H9 (cell line): ENCODE data around the gene VWA1. TPM values are rescaled to one million over a fixed set of nuclear protein-coding genes. Genes with fewer than 3 reads are reported as not detected.

Source experiments
- DNase-seq: peaks from one replicate; pipeline ENCODE4 v3.0.0-alpha.2; 2017
- H2AFZ ChIP-seq: one replicate; pipeline ENCODE4 v1.6.1; 2013; ENCODE audit warnings: mild to moderate bottlenecking, low read length, control low read depth, moderate library complexity
- H2AK5ac ChIP-seq: 2 replicates; pipeline ENCODE4 v1.6.1; 2013; ENCODE audit warnings: low read length, control low read depth, mixed read lengths; ENCODE audit not compliant: insufficient read length
- H2BK120ac ChIP-seq: one replicate; pipeline ENCODE4 v1.6.1; 2013; ENCODE audit warnings: low read depth, mild to moderate bottlenecking, low read length, control low read depth, inconsistent platforms; ENCODE audit not compliant: poor library complexity, severe bottlenecking
- H2BK12ac ChIP-seq: 2 replicates; pipeline ENCODE4 v1.6.1; 2013; ENCODE audit warnings: low read length, control low read depth, mixed read lengths, low read depth; ENCODE audit not compliant: insufficient read length
- H2BK15ac ChIP-seq: 2 replicates; pipeline ENCODE4 v1.6.1; 2013; ENCODE audit warnings: low read depth, low read length, control low read depth
- H2BK20ac ChIP-seq: one replicate; pipeline ENCODE4 v1.6.1; 2013; ENCODE audit warnings: low read depth, mild to moderate bottlenecking, low read length, control low read depth, inconsistent platforms; ENCODE audit not compliant: poor library complexity, severe bottlenecking
- H2BK5ac ChIP-seq: 2 replicates; pipeline ENCODE4 v1.6.1; 2013; ENCODE audit warnings: low read length, control low read depth, mixed read lengths; ENCODE audit not compliant: insufficient read length
- H3K14ac ChIP-seq: 2 replicates; pipeline ENCODE4 v1.6.1; 2013; ENCODE audit warnings: low read length, control low read depth; ENCODE audit not compliant: insufficient read depth
- H3K18ac ChIP-seq: 2 replicates; pipeline ENCODE4 v1.6.1; 2013; ENCODE audit warnings: low read depth, mild to moderate bottlenecking, mixed read lengths, low read length, control low read depth; ENCODE audit not compliant: insufficient read length
- H3K23ac ChIP-seq: 2 replicates; pipeline ENCODE4 v1.6.1; 2013; ENCODE audit warnings: low read length, control low read depth, mixed read lengths, low read depth; ENCODE audit not compliant: insufficient read length
- H3K23me2 ChIP-seq: 2 replicates; pipeline ENCODE4 v1.6.1; 2013; ENCODE audit warnings: low read depth, mild to moderate bottlenecking, mixed read lengths, low read length, control low read depth; ENCODE audit not compliant: insufficient read length, poor library complexity, severe bottlenecking
- H3K27ac ChIP-seq: 2 replicates; pipeline ENCODE4 v1.5.1; 2013; ENCODE audit warnings: low read length, control low read depth, mixed read lengths, low read depth; ENCODE audit not compliant: insufficient read length
- H3K27me3 ChIP-seq: 2 replicates; pipeline ENCODE4 v1.6.1; 2013; ENCODE audit warnings: low read length, control low read depth, inconsistent platforms; ENCODE audit not compliant: insufficient read depth
- H3K4ac ChIP-seq: 2 replicates; pipeline ENCODE4 v1.6.1; 2013; ENCODE audit warnings: low read depth, mild to moderate bottlenecking, control low read depth, inconsistent platforms, low read length, moderate library complexity
- H3K4me1 ChIP-seq: 2 replicates; pipeline ENCODE4 v1.6.1; 2013; ENCODE audit warnings: low read length, control low read depth, inconsistent platforms; ENCODE audit not compliant: insufficient read depth
- H3K4me2 ChIP-seq: 2 replicates; pipeline ENCODE4 v1.6.1; 2013; ENCODE audit warnings: low read length, control low read depth, mixed read lengths; ENCODE audit not compliant: insufficient read length, insufficient read depth
- H3K56ac ChIP-seq: 2 replicates; pipeline ENCODE4 v1.6.1; 2013; ENCODE audit warnings: low read depth, mild to moderate bottlenecking, mixed read lengths, low read length, control low read depth; ENCODE audit not compliant: insufficient read length
- H3K79me1 ChIP-seq: 2 replicates; pipeline ENCODE4 v1.6.1; 2013; ENCODE audit warnings: low read depth, mild to moderate bottlenecking, moderate library complexity, low read length, control low read depth, inconsistent platforms; ENCODE audit not compliant: insufficient read depth, poor library complexity, severe bottlenecking
- H3K79me2 ChIP-seq: 2 replicates; pipeline ENCODE4 v1.6.1; 2013; ENCODE audit warnings: low read length, control low read depth, inconsistent platforms; ENCODE audit not compliant: insufficient read depth
- H3K9ac ChIP-seq: 2 replicates; pipeline ENCODE4 v1.6.1; 2013; ENCODE audit warnings: low read length, control low read depth, mixed read lengths; ENCODE audit not compliant: insufficient read length; ENCODE audit errors: extremely low read depth
- H3K9me3 ChIP-seq: one replicate; pipeline ENCODE4 v1.6.1; 2013; ENCODE audit warnings: low read depth, low read length, inconsistent platforms; ENCODE audit not compliant: control insufficient read depth
- H3T11ph ChIP-seq: one replicate; pipeline ENCODE4 v1.6.1; 2013; ENCODE audit warnings: mild to moderate bottlenecking, low read length, control low read depth, inconsistent platforms
- H4K20me1 ChIP-seq: one replicate; pipeline ENCODE4 v1.6.1; 2013; ENCODE audit not compliant: control insufficient read depth, insufficient read length, insufficient read depth
- H4K5ac ChIP-seq: 2 replicates; pipeline ENCODE4 v1.6.1; 2013; ENCODE audit warnings: low read depth, mild to moderate bottlenecking, mixed read lengths, low read length, control low read depth; ENCODE audit not compliant: insufficient read length
- H4K8ac ChIP-seq: replicated peaks from 2 replicates; pipeline ENCODE4 v1.6.1; 2013; ENCODE audit warnings: low read length, control low read depth, mixed read lengths, low read depth; ENCODE audit not compliant: insufficient read length
- H4K91ac ChIP-seq: 2 replicates; pipeline ENCODE4 v1.6.1; 2013; ENCODE audit warnings: low read depth, mild to moderate bottlenecking, moderate library complexity, mixed read lengths, low read length, control low read depth; ENCODE audit not compliant: insufficient read length
- H3K27ac Mint-ChIP-seq, 3 experiments: 2 replicates in 2 of 3; 3 replicates in 1 of 3; pipeline ENCODE4 v1.8.0; 2020 to 2021; ENCODE audit warnings: mixed read lengths in 3 of 3, mild to moderate bottlenecking in 1 of 3, moderate library complexity in 1 of 3
- H3K27me3 Mint-ChIP-seq: 2 replicates; pipeline ENCODE4 v1.8.0; 2021; ENCODE audit warnings: low read depth, mild to moderate bottlenecking, moderate library complexity, mixed read lengths
- H3K36me3 Mint-ChIP-seq, 3 experiments: 2 replicates in 2 of 3; 3 replicates in 1 of 3; pipeline ENCODE4 v1.8.0; 2020 to 2021; ENCODE audit warnings: low read depth in 3 of 3, mixed read lengths in 3 of 3; ENCODE audit not compliant: insufficient read depth in 1 of 3
- H3K4me1 Mint-ChIP-seq, 2 experiments: 2 replicates each; pipeline ENCODE4 v1.8.0; 2020; ENCODE audit warnings: mixed read lengths in 2 of 2
- H3K4me3 Mint-ChIP-seq, 2 experiments: 2 replicates in 1 of 2; 3 replicates in 1 of 2; pipeline ENCODE4 v1.8.0; 2020 to 2021; ENCODE audit warnings: mild to moderate bottlenecking in 2 of 2, mixed read lengths in 2 of 2, moderate library complexity in 1 of 2
- H3K9me3 Mint-ChIP-seq, 2 experiments: 2 replicates in 1 of 2; 3 replicates in 1 of 2; pipeline ENCODE4 v1.8.0; 2020; ENCODE audit warnings: mild to moderate bottlenecking in 2 of 2, mixed read lengths in 2 of 2, moderate library complexity in 1 of 2
- CTCF ChIP-seq: fragments of 200-600 bp; sonication (generic); conservative IDR thresholded peaks from 3 replicates; pipeline ENCODE4 v1.8.0; 2021; ENCODE audit warnings: antibody characterized with exemption, mild to moderate bottlenecking
- WGBS: extraction: QIAGEN DNeasy Blood & Tissue Kit; methylation state at CpG from one replicate; pipeline ENCODE4 v1.1.7; 2013; ENCODE audit warnings: missing lambda C conversion rate, low lambda C conversion rate, mixed read lengths; ENCODE audit not compliant: insufficient read length; ENCODE audit errors: extremely low coverage; 5-methylcytosine and 5-hydroxymethylcytosine counted together
- total RNA-seq: library from RNA; stranded (reverse); gene quantifications from 2 replicates; pipeline ENCODE4 v1.2.1, GENCODE V29; 2021

The VWA1 gene
- total RNA-seq, 1 experiment from 2014 or later: 57.1 TPM

DNA sequence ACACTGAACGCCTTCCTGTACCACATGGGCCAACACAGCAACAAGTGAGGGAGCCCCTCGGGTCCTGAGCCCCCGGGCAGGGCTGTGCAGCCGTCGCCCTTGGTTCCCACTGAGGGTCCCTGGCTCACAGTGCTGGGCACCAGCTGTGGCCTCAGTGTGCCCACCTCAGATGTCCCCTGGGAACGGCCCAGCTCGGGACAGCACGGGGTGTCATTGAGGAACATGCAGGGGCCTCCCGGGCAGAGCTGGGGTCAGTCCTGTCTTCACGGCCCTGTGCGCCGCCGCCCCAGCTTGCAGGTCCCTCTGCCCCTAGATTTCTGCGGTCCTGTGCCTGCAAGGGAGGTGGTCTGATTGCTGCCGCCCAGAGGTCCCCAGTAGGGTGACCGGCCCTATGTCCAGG lies 53.7 kb downstream of the VWA1 start:
- Histone ChIP-seq H4K8ac (no peak overlapping the region), H3K27ac (no peak overlapping the region), H3K4me1 (no peaks in the 10 kb centered on the region), H4K20me1 (no peaks in the 10 kb centered on the region), H2AK5ac (no peak overlapping the region), H3K56ac (no peak overlapping the region), H3K4me2 (no peak overlapping the region), H2BK12ac (no peak overlapping the region), H3K14ac (no peak overlapping the region), H2BK15ac (no peak overlapping the region), H2BK20ac (no peak overlapping the region), H3K9ac (no peak overlapping the region), H3K18ac (no peak overlapping the region), H3K79me2 (no peaks in the 10 kb centered on the region), H3K23ac (no peak overlapping the region), H3T11ph (no peak overlapping the region), H3K9me3 (no peaks in the 10 kb centered on the region), H4K5ac (no peak overlapping the region), H3K4ac (no peak overlapping the region), H3K79me1 (no peaks in the 10 kb centered on the region), H2BK5ac (no peak overlapping the region), H2AFZ (no peak overlapping the region), H4K91ac (no peak overlapping the region), H3K27me3 (no peaks in the 10 kb centered on the region), H3K23me2 (no peaks in the 10 kb centered on the region), H2BK120ac (no peak overlapping the region)
- H3K9me3 Mint-ChIP-seq: peaks cover 2 to 6% of the 10 kb centered on the region in 2 experiments; a peak in 3 of 5 replicates
- H3K36me3 Mint-ChIP-seq: peaks cover 46 to 71% (median 62%) of the 10 kb centered on the region in 3 experiments
- DNase-seq: no peak
- no peaks in the 10 kb centered on the region for H3K27me3 Mint-ChIP-seq
- TF ChIP-seq CTCF: no peak
- no CpG with 5 or more reads among the region's 16 CpGs for WGBS
- no peak overlapping the region; a peak in 1 of 7 replicates for H3K27ac Mint-ChIP-seq
- no peaks in the 10 kb centered on the region for H3K4me1 Mint-ChIP-seq
- H3K4me3 Mint-ChIP-seq: no peak overlapping the region
